IPS DF 19.7 (cell line): ENCODE measurements around the gene ATXN10.

Experiments used
- DNase-seq: peaks from one replicate; pipeline ENCODE4 v3.0.0-alpha.2; 2013; ENCODE audit warnings: low read depth, low spot score

ATXN10 gene

DNA sequence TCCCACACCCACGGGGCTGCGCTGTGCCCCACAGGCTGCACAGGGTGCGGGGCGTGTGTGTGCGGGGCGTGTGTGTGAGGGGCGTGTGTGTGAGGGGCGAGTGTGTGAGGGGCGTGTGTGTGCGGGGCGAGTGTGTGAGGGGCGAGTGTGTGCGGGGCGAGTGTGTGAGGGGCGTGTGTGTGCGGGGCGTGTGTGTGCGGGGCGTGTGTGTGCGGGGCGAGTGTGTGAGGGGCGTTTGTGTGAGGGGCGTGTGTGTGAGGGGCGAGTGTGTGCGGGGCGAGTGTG is 218.7 kb downstream of the ATXN10 start:
- DNase-seq: no peak

DNA sequence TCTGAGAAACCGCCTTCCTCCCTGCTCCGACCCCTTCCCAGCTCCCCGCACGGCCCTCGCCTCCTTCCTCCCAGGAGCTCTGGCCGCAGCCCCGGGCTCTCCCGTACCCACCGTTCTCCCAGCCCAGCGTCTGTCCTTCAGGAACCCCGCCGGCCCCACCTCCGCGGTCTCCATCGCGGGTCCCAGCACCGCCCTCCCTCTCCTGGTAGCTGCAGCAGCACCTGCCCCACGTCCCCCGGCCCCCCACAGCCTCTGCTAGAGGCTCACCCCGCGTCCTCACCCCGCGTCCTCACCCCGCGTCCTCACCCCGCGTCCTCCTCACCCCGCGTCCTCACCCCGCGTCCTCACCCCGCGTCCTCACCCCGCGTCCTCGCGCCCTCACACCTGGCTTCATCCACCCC is 219.4 kb downstream of the ATXN10 start:
- no peak for DNase-seq

DNA sequence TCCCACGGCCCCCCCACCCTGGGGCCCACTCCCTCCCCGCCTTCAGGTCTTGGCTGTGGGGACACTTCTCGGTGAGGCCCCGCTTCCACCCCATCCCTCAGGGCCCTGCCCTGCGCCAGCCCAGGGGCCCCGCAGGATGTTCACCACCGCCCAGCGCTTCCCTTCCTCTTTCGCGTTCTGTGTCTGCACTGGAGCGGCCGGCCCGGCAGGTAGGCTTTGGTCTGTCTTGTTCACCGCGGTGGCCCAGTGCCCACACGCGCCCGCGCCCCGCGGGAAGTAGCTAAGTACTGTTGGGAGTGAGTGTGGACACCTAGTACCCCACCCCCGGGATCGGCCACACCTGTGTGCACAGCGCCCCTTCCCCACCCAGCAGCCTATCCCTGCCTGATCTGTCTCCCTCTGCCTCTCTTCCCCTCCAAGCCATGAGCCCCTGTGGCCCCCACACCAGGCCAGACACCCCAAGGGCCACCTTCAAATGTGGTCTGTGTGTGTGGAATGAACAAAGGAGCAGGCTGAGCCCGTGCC is 219.9 kb downstream of the ATXN10 start:
- no peak for DNase-seq

DNA sequence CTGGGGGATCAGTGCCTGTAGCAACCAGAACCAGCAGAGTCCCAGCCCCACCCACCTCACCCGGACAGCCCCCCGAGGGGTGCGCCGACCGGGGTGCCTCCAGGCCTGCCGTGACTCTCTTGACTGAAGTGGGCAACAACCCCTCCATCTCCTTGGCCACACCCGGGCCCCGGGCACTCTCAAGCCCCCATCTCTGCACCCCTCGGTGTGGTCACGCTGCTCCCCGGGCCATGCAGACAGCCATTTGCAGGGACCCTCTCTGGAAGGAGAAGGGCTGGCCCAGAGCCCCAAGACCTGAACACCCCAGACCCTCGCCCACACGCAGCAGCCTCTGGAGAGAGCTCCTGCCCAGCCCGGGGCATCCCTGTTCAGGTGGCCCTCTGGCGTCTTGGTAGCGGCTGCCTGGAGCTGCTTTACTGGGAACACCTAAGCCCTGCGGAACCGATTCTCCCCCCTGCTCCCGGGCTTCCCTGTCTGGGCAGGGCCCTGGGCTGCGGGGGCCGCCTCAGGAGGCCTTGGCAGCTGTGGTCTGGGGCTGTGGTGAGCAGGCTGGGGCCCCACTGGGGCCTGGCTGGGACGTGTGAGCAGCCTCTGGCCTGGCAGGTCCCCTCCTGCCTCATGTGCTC is 220.5 kb downstream of the ATXN10 start:
- DNase-seq: no peak

- DNase-seq: no peak
Measured at GRCh38 chr22:45892681-45893461, 221.2 kb downstream of the ATXN10 start.

- DNase-seq: no peak
Measured at GRCh38 chr22:45893516-45893915, 221.9 kb downstream of the ATXN10 start.
